IPS-20b (cell line): ENCODE measurements around the gene EFNA3.
"Not testable (repeated sequence)": the region's sequence is repeated elsewhere in the genome, so short reads cannot be mapped to it uniquely, and the experiment has no call there.

ENCODE experiments used
- H3K27ac ChIP-seq: one replicate; pipeline ENCODE4 v1.5.1; 2013; ENCODE audit warnings: low read length
- H3K27me3 ChIP-seq: 2 replicates; pipeline ENCODE4 v1.6.1; 2013; ENCODE audit warnings: mild to moderate bottlenecking, low read length, inconsistent platforms; ENCODE audit not compliant: insufficient read depth
- H3K36me3 ChIP-seq: 2 replicates; pipeline ENCODE4 v1.6.1; 2013; ENCODE audit warnings: low read depth, mild to moderate bottlenecking, inconsistent platforms, low read length, moderate library complexity; ENCODE audit not compliant: insufficient read depth
- H3K4me1 ChIP-seq: 2 replicates; pipeline ENCODE4 v1.6.1; 2013; ENCODE audit warnings: mild to moderate bottlenecking, control low read depth, inconsistent platforms, low read length, moderate library complexity; ENCODE audit not compliant: insufficient read depth
- H3K4me3 ChIP-seq: 2 replicates; pipeline ENCODE4 v1.5.1; 2013; ENCODE audit warnings: mild to moderate bottlenecking, low read length, inconsistent platforms
- H3K9ac ChIP-seq: 2 replicates; pipeline ENCODE4 v1.6.1; 2013; ENCODE audit warnings: low read depth, mild to moderate bottlenecking, inconsistent platforms, low read length, moderate library complexity
- H3K9me3 ChIP-seq: 2 replicates; pipeline ENCODE4 v1.6.1; 2013; ENCODE audit warnings: mild to moderate bottlenecking, low read depth, low read length, inconsistent platforms; ENCODE audit not compliant: insufficient read depth

The EFNA3 gene

GRCh38 chr1:155110826-155111225 lies 32.2 kb downstream of the EFNA3 start:
- Histone ChIP-seq H3K27ac (no peak overlapping the region), H3K9me3 (no peaks in the 10 kb centered on the region), H3K4me3 (no peak overlapping the region), H3K4me1 (no peaks in the 10 kb centered on the region), H3K9ac (no peak overlapping the region), H3K27me3 (no peaks in the 10 kb centered on the region; the same call in 1 of the 2 replicates), H3K36me3 (no peaks in the 10 kb centered on the region)

GRCh38 chr1:155113450-155113980 lies 34.9 kb downstream of the EFNA3 start:
- Histone ChIP-seq H3K4me3 (no peak overlapping the region), H3K9me3 (no peaks in the 10 kb centered on the region), H3K27me3 (peaks cover 2% of the 10 kb centered on the region; the same call in 1 of the 2 replicates), H3K36me3 (no peaks in the 10 kb centered on the region), H3K9ac (no peak overlapping the region), H3K27ac (no peak overlapping the region), H3K4me1 (no peaks in the 10 kb centered on the region)

GRCh38 chr1:155116113-155116764 lies 37.6 kb downstream of the EFNA3 start:
- H3K27ac ChIP-seq = no peak overlapping the region
- no peak overlapping the region for H3K9ac ChIP-seq
- no peaks in the 10 kb centered on the region for H3K9me3 ChIP-seq
- no peaks in the 10 kb centered on the region for H3K36me3 ChIP-seq
- H3K27me3 ChIP-seq = peaks cover 17% of the 10 kb centered on the region
- H3K4me1 ChIP-seq = no peaks in the 10 kb centered on the region
- H3K4me3 ChIP-seq = no peak overlapping the region

GRCh38 chr1:155117610-155118009 lies 39.0 kb downstream of the EFNA3 start:
- Histone ChIP-seq H3K9me3 (no peaks in the 10 kb centered on the region), H3K9ac (no peak overlapping the region), H3K4me3 (no peak overlapping the region), H3K36me3 (no peaks in the 10 kb centered on the region), H3K27ac (no peak overlapping the region), H3K27me3 (peaks cover 24% of the 10 kb centered on the region), H3K4me1 (no peaks in the 10 kb centered on the region)

- not testable (repeated sequence) for H3K4me1 ChIP-seq, H3K9ac ChIP-seq, H3K4me3 ChIP-seq, H3K27ac ChIP-seq, H3K9me3 ChIP-seq, H3K36me3 ChIP-seq
- peaks cover 28% of the 10 kb centered on the region for H3K27me3 ChIP-seq
Observed at GRCh38 chr1:155118090-155118489, 39.5 kb downstream of the EFNA3 start.

- H3K9me3 ChIP-seq = no peaks in the 10 kb centered on the region
- no peak overlapping the region for H3K27ac ChIP-seq
- peaks cover 48% of the 10 kb centered on the region for H3K27me3 ChIP-seq
- H3K4me3 ChIP-seq = no peak overlapping the region
- H3K36me3 ChIP-seq = no peaks in the 10 kb centered on the region
- peaks cover 7% of the 10 kb centered on the region; the same call in 1 of the 2 replicates for H3K4me1 ChIP-seq
- no peak overlapping the region for H3K9ac ChIP-seq
Observed at GRCh38 chr1:155120253-155120652, 41.6 kb downstream of the EFNA3 start.

- peaks cover 9% of the 10 kb centered on the region for H3K4me1 ChIP-seq
- no peaks in the 10 kb centered on the region for H3K9me3 ChIP-seq
- H3K27me3 ChIP-seq = peaks cover 58% of the 10 kb centered on the region
- no peak overlapping the region for H3K4me3 ChIP-seq
- no peak overlapping the region for H3K9ac ChIP-seq
- no peaks in the 10 kb centered on the region for H3K36me3 ChIP-seq
- H3K27ac ChIP-seq = no peak overlapping the region
Observed at GRCh38 chr1:155121249-155121648, 42.6 kb downstream of the EFNA3 start.

- H3K27me3 ChIP-seq = peaks cover 69% of the 10 kb centered on the region
- H3K27ac ChIP-seq = no peak overlapping the region
Observed at GRCh38 chr1:155122308-155122707, 43.7 kb downstream of the EFNA3 start.

GRCh38 chr1:155123801-155124200 lies 45.2 kb downstream of the EFNA3 start:
- H3K27me3 ChIP-seq = peaks cover 79% of the 10 kb centered on the region
- H3K4me1 ChIP-seq = peaks cover 24% of the 10 kb centered on the region
- no peak overlapping the region for H3K27ac ChIP-seq
- no peak overlapping the region for H3K4me3 ChIP-seq
- no peaks in the 10 kb centered on the region for H3K36me3 ChIP-seq
- no peaks in the 10 kb centered on the region for H3K9me3 ChIP-seq
- H3K9ac ChIP-seq = no peak overlapping the region

More at GRCh38 chr1:155122308-155122707, 43.7 kb downstream of the EFNA3 start:
- Histone ChIP-seq H3K36me3 (no peaks in the 10 kb centered on the region), H3K4me1 (peaks cover 15% of the 10 kb centered on the region), H3K9me3 (no peaks in the 10 kb centered on the region), H3K9ac (no peak overlapping the region), H3K4me3 (no peak overlapping the region)

GRCh38 chr1:155124503-155125463 lies 46.1 kb downstream of the EFNA3 start:
- Histone ChIP-seq H3K4me3 (no peak overlapping the region), H3K36me3 (no peaks in the 10 kb centered on the region), H3K9ac (no peak overlapping the region), H3K9me3 (no peaks in the 10 kb centered on the region), H3K27ac (no peak overlapping the region), H3K4me1 (peaks cover 32% of the 10 kb centered on the region), H3K27me3 (peaks cover 83% of the 10 kb centered on the region)

- peaks cover 35% of the 10 kb centered on the region for H3K4me1 ChIP-seq
- H3K4me3 ChIP-seq = peak overlapping the region; percentile 63; the same call in 1 of the 2 replicates
Observed at GRCh38 chr1:155125511-155125945, 46.9 kb downstream of the EFNA3 start.

More at GRCh38 chr1:155125511-155125945, 46.9 kb downstream of the EFNA3 start:
- Histone ChIP-seq H3K27ac (no peak overlapping the region), H3K9me3 (no peaks in the 10 kb centered on the region), H3K36me3 (no peaks in the 10 kb centered on the region), H3K27me3 (peaks cover 87% of the 10 kb centered on the region), H3K9ac (no peak overlapping the region)
